ENCODE results near the gene LCLAT1. TPM values are rescaled to one million over a fixed set of nuclear protein-coding genes. Genes with fewer than 3 reads are reported as not detected.

The LCLAT1 gene
- total and polyA plus RNA-seq, 4 donors: 2.4 to 14.6 (median 10.7) TPM

DNA sequence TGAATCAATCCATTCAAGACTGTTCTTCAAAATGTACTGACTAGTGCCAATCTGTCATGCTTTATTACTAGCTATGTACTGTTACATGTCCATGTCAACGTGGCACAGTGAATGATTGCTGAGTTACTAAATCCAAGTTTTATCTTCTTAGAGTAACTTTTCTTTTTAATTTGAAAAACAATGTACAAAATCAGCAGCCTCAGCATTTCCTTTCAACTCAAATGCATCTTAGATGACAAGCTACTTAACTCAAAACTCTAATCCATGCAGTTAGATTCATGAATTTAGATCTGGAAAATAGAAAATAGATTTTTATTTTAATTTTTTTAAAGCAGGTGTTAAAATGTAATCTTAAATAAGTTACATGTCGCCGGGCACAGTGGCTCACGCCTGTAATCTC, 186.0 kb downstream of the LCLAT1 start:
- Histone ChIP-seq H3K36me3 (ENCODE audit: control insufficient read depth in 4 of 4, insufficient read depth in 3 of 4, low read depth in 1 of 4, low read length in 3 of 4) (no peaks in the 10 kb centered on the region), H3K9me3 (ENCODE audit: control insufficient read depth in 4 of 4, low read length in 3 of 4) (no peaks in the 10 kb centered on the region), H3K4me1 (ENCODE audit: control insufficient read depth in 4 of 4, insufficient read depth in 4 of 4, low read length in 3 of 4) (no peaks in the 10 kb centered on the region), H3K4me3 (ENCODE audit: low read depth in 1 of 3, low read length in 3 of 3) (no peak overlapping the region), H3K27me3 (ENCODE audit: control insufficient read depth in 4 of 4, insufficient read depth in 4 of 4, low read length in 3 of 4) (no peaks in the 10 kb centered on the region), H3K9ac (ENCODE audit: low read depth in 1 of 2, low read length in 2 of 2) (no peak overlapping the region), H3K27ac (ENCODE audit: low read depth in 1 of 2, low read length in 2 of 2) (no peak overlapping the region)
- DNase-seq (ENCODE audit: low spot score): no peak
- WGBS: 96% methylated on average over 4 of the region's 4 CpGs
- TF ChIP-seq FOXA1 (IDR thresholded peaks at IDR 0.05): no peak

DNA sequence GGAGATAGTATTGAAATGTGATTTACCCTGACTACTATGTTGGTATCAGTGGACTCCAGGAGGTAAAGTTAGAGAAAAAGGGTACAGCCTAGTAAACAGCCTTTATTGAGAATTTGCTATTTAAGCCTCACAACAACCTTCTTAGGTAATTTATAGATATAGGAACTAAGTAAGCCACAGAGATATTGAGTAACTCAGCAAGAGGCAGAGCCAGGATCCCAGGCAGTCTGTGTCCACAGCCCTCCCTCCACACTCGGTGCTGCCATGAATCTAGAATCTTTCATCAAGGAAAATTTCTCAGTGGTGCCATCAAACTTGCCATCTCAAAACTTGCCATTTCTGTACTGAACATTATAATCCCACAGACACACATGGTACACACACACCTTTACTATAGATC, 189.3 kb downstream of the LCLAT1 start:
- H3K27ac ChIP-seq (ENCODE audit: low read depth in 1 of 2, low read length in 2 of 2): no peak overlapping the region
- DNase-seq (ENCODE audit: low spot score): no peak
- no peaks in the 10 kb centered on the region for H3K4me1 ChIP-seq (ENCODE audit: control insufficient read depth in 4 of 4, insufficient read depth in 4 of 4, low read length in 3 of 4)
- no peaks in the 10 kb centered on the region for H3K9me3 ChIP-seq (ENCODE audit: control insufficient read depth in 4 of 4, low read length in 3 of 4)
- no peak overlapping the region for H3K9ac ChIP-seq (ENCODE audit: low read depth in 1 of 2, low read length in 2 of 2)
- peaks cover 0 to 4% (median 0%) of the 10 kb centered on the region in 4 donors for H3K36me3 ChIP-seq (ENCODE audit: control insufficient read depth in 4 of 4, insufficient read depth in 3 of 4, low read depth in 1 of 4, low read length in 3 of 4)
- H3K27me3 ChIP-seq (ENCODE audit: control insufficient read depth in 4 of 4, insufficient read depth in 4 of 4, low read length in 3 of 4): no peaks in the 10 kb centered on the region
- TF ChIP-seq, protein P1, sequence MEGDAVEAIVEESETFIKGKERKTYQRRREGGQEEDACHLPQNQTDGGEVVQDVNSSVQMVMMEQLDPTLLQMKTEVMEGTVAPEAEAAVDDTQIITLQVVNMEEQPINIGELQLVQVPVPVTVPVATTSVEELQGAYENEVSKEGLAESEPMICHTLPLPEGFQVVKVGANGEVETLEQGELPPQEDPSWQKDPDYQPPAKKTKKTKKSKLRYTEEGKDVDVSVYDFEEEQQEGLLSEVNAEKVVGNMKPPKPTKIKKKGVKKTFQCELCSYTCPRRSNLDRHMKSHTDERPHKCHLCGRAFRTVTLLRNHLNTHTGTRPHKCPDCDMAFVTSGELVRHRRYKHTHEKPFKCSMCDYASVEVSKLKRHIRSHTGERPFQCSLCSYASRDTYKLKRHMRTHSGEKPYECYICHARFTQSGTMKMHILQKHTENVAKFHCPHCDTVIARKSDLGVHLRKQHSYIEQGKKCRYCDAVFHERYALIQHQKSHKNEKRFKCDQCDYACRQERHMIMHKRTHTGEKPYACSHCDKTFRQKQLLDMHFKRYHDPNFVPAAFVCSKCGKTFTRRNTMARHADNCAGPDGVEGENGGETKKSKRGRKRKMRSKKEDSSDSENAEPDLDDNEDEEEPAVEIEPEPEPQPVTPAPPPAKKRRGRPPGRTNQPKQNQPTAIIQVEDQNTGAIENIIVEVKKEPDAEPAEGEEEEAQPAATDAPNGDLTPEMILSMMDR (IDR thresholded peaks at IDR 0.05; ENCODE audit: low read depth, low read length, missing input control): no peak
- TF ChIP-seq JUND (IDR thresholded peaks at IDR 0.05): no peak
- TF ChIP-seq, protein P2, sequence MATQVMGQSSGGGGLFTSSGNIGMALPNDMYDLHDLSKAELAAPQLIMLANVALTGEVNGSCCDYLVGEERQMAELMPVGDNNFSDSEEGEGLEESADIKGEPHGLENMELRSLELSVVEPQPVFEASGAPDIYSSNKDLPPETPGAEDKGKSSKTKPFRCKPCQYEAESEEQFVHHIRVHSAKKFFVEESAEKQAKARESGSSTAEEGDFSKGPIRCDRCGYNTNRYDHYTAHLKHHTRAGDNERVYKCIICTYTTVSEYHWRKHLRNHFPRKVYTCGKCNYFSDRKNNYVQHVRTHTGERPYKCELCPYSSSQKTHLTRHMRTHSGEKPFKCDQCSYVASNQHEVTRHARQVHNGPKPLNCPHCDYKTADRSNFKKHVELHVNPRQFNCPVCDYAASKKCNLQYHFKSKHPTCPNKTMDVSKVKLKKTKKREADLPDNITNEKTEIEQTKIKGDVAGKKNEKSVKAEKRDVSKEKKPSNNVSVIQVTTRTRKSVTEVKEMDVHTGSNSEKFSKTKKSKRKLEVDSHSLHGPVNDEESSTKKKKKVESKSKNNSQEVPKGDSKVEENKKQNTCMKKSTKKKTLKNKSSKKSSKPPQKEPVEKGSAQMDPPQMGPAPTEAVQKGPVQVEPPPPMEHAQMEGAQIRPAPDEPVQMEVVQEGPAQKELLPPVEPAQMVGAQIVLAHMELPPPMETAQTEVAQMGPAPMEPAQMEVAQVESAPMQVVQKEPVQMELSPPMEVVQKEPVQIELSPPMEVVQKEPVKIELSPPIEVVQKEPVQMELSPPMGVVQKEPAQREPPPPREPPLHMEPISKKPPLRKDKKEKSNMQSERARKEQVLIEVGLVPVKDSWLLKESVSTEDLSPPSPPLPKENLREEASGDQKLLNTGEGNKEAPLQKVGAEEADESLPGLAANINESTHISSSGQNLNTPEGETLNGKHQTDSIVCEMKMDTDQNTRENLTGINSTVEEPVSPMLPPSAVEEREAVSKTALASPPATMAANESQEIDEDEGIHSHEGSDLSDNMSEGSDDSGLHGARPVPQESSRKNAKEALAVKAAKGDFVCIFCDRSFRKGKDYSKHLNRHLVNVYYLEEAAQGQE (IDR thresholded peaks at IDR 0.05): no peak
- TF ChIP-seq YY1 (IDR thresholded peaks at IDR 0.05): no peak
- TF ChIP-seq, protein P3, sequence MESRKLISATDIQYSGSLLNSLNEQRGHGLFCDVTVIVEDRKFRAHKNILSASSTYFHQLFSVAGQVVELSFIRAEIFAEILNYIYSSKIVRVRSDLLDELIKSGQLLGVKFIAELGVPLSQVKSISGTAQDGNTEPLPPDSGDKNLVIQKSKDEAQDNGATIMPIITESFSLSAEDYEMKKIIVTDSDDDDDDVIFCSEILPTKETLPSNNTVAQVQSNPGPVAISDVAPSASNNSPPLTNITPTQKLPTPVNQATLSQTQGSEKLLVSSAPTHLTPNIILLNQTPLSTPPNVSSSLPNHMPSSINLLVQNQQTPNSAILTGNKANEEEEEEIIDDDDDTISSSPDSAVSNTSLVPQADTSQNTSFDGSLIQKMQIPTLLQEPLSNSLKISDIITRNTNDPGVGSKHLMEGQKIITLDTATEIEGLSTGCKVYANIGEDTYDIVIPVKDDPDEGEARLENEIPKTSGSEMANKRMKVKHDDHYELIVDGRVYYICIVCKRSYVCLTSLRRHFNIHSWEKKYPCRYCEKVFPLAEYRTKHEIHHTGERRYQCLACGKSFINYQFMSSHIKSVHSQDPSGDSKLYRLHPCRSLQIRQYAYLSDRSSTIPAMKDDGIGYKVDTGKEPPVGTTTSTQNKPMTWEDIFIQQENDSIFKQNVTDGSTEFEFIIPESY (IDR thresholded peaks at IDR 0.05): no peak
- no peak for TF ChIP-seq FOXA2 (IDR thresholded peaks at IDR 0.05)
- TF ChIP-seq GABPA (IDR thresholded peaks at IDR 0.05 in 1 of 2, conservative IDR thresholded peaks at IDR 0.05 in 1 of 2): no peak
- TF ChIP-seq RAD21 (IDR thresholded peaks at IDR 0.05): no peak
- no peak for TF ChIP-seq EGR1 (IDR thresholded peaks at IDR 0.05; ENCODE audit: low read depth in 2 of 2)
- TF ChIP-seq HNF4G (IDR thresholded peaks at IDR 0.05): no peak
- no peak for TF ChIP-seq NR2F2 (IDR thresholded peaks at IDR 0.05)
- TF ChIP-seq SP1 (IDR thresholded peaks at IDR 0.05): no peak
- TF ChIP-seq FOXA1 (IDR thresholded peaks at IDR 0.05): no peak
- no peak for TF ChIP-seq HNF4A (conservative IDR thresholded peaks at IDR 0.05)
- TF ChIP-seq, protein P4, sequence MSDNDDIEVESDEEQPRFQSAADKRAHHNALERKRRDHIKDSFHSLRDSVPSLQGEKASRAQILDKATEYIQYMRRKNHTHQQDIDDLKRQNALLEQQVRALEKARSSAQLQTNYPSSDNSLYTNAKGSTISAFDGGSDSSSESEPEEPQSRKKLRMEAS (IDR thresholded peaks at IDR 0.05): no peak
- TF ChIP-seq, protein P5, sequence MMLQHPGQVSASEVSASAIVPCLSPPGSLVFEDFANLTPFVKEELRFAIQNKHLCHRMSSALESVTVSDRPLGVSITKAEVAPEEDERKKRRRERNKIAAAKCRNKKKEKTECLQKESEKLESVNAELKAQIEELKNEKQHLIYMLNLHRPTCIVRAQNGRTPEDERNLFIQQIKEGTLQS (IDR thresholded peaks at IDR 0.05): no peak
- no peak for TF ChIP-seq RXRA (IDR thresholded peaks at IDR 0.05)
- 88% methylated on average over 1 of the region's 1 CpG for WGBS
- no peak overlapping the region for H3K4me3 ChIP-seq (ENCODE audit: low read depth in 1 of 3, low read length in 3 of 3)
